Posterior vena cava (tissue), 2 donors: ENCODE data around the gene SLC35E3. TPM values are rescaled to one million over a fixed set of nuclear protein-coding genes. Genes with fewer than 3 reads are reported as not detected.
"Not testable (repeated sequence)": the region's sequence is repeated elsewhere in the genome, so short reads cannot be mapped to it uniquely, and the experiment has no call there.

ENCODE experiments used
- DNase-seq: peaks from one replicate; pipeline ENCODE4 v3.0.0-alpha.2; 2020; ENCODE audit warnings: low spot score
- intact Hi-C, 2 donors: fragments of 100-400 bp; cut with DNase I; formaldehyde crosslinking; loops; one replicate each; pipeline versions ENCODE4 v1.14.1 to v1.14.2; 2022 to 2023
- total RNA-seq, 2 donors: library from RNA; stranded (reverse); fragmentation: NEBNext Ultra II Directional; extraction: Animal tissue kit (Norgen Biotek cat#: 25700); gene quantifications; one replicate each; pipeline ENCODE4 v1.2.1, GENCODE V29; 2021
- donor health status: DM: yes; HTN: yes; CAD: no.
- donor health status: DM: yes; HTN: yes; CAD: no.

The SLC35E3 gene
- total RNA-seq, 2 donors from 2014 or later, result 8.8 to 11.8 TPM

DNA sequence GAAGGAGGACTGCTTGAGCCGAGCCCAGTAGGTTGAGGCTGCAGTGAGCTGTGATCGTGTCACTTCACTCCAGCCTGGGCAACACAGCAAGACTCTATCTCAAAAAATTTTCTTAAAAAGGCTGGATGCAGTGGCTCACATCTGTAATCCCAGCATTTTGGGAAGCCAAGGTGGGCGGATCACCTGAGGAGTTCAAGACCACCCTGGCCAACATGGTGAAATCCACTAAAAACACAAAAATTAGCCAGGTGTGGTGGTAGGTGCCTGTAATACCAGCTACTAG is 44.9 kb downstream of the SLC35E3 start:
- no peak for DNase-seq
- intact Hi-C loops, result no loop called here

DNA sequence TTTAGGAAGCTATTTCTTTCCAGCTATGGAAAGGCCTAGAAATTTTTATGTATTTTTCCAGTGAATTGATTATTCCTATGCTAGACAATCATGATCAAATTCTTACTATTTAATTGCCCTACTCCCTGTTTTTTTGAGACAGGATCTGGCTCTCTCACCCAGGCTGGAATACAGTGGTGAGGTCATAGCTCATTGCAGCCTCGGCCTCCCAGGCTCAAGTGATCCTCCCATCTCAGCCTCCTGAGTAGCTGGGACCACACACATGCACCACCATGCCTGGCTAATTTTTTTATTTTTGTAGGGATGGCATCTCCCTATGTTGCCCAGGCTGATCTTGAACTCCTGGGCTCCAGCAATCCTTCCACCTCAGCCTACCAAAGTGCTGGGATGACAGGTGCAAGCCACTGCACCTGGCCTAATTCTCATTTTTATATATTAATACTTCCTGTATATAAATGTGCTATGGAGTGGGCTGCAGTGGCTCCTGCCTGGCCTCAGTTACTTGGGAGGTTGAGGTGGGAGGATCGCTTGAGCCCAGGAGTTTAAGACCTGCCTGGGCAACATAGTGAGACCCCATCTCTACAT is 46.0 kb downstream of the SLC35E3 start:
- intact Hi-C loops, result no loop called here
- DNase-seq, result no peak

DNA sequence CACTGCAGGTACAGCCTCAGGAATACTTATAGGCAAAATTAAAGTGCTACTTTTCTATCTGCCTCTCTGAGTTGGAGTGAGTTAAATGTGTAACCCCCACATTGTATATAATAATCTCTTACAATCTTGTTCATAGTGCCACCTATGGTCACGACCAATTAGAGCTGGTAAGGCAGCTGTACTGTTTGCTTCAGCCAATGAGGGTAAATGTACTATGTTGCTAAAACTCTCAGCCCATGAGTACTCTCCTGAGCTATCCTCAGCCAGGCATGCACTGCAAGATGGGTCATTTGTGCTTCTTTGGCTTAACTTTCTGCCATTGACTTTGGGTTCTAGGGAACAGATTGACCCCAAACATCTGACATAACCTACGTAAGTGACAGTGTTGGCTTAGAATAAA is 47.0 kb downstream of the SLC35E3 start:
- DNase-seq, result no peak
- intact Hi-C loops, result no loop called here

DNA sequence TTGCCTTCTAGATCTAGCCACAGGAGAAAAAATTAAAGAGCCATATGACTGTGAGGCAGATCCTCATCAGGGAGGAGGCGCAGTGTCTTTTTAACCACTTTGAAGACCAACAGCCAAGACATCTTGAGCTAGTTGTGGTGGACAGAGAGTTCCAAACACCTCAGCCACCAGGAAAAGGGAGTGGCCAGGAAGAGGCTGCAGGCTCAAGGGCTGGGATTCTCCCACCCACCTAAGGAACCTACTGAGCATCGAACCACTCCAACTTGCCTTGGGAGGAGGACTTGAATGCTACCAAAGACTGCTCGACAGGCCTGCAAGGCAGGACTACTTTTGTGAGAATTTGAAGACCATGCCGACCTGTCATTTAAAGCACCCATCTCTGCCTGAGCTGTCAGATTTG is 47.5 kb downstream of the SLC35E3 start:
- DNase-seq, result no peak

DNA sequence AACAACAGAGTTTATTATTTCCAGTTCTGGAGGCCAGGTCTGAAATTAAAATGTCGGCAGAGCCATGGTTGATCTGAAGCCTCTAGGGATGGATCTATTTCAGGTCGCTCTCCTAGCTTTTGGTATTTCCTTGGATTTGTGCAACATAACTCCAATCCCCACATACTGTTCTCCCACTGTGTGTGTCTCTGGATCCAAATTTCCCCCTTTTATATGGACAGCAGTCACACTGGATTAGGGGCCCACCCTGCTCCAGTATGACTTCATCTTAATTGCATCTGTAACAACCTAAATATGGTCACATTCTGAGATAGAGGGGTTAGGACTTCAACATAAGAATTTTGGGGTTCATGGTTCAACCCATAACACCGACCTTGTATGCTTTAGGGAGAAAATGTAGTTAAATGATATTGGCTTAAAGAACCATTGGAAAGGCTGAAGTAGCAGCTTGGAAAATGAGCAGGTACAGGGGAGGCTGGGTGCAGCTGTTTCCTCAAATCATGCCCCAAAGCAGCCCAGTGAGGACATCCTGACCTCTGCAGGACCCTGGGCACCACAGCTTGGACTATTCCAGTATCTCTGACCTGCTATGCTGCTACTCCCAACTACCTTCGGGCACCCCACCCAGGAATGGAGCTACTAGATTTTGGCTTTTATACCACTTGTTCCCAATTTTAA is 48.1 kb downstream of the SLC35E3 start:
- no peak for DNase-seq

More for the DNA sequence above, 47.5 kb downstream of the SLC35E3 start:
- intact Hi-C loops, result no loop called here

DNA sequence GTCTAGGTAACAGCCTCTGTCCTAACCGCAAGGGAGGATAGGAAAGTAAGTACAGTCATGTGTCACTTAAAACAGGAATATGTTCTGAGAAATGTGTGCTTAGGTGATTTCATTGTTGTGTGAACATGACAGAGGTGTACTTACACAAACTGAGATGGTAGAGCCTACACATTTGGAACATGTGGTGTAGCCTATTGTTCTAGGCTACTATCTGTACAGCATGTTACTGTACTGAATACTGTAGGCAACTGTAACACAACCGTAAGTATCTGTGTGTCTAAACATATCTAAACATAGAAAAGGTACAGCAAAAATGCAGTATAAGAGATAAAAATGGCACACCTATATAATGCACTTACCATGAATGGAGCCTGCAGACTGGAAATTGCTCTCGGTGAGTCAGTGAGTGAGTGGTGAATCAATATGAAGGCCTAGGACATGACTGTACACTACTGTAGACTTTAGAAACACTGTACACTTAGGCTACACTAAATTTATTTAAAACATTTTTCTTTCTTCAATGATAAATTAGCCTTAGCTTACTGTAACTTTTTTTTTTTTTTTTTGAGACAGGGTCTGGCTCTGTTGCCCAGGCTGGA is 48.8 kb downstream of the SLC35E3 start:
- intact Hi-C loops, result no loop called here
- no peak for DNase-seq

More for the DNA sequence above, 48.1 kb downstream of the SLC35E3 start:
- intact Hi-C loops, result no loop called here

DNA sequence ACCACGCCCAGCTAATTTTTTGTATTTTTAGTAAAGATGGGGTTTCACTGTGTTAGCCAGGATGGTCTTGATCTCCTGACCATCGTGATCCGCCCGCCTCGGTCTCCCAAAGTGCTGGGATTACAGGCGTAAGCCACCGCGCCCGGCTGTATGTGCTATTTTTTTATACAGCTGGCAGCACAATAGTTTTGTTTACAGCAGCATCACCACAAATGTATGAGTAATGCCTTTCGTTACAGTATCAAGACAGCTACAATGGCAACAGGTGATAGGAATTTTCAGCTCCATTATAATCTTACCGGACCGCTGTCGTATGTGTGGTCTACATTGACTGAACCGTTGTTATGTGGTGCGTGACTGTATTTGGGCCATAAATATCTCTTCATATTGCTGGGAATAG is 50.4 kb downstream of the SLC35E3 start:
- intact Hi-C loops, result no loop called here
- no peak for DNase-seq

DNA sequence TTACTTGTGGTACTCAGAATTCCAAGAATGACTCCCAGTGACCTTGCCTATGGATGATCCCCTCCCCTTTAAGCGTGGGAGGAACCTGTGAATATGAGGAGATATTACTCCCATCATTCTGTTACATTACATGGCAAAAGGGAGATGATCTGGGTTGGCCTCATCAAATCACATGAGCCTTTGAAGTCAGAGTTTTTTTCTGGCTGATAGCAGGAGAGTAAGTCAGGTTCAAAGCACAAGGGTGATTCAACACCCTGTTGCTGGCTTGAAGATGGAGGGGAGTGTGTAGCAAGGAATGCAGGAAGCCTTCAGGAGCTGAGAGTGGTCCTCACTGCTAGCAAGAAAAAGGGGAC is 52.9 kb downstream of the SLC35E3 start:
- intact Hi-C loops, result no loop called here

DNA sequence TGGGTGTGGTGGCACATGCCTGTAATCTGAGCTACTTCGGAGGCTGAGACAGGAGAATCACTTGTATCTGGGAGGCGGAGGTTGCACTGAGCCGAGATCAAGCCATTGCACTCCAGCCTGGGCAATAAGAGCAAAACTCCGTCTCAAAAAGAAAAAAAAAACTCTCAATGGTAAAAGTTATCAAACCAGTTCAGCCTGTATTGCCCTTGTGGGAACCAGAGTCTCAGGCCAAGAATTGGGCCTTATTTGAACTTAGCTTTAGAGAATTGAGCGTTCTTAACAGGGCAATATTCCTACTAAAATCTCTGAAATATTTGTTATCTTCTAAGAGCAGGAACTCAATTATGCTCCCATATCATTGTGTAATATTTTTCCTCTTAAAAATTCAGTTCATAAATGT is 54.3 kb downstream of the SLC35E3 start:
- DNase-seq, result no peak
- intact Hi-C loops, result no loop called here

More for the DNA sequence above, 52.9 kb downstream of the SLC35E3 start:
- DNase-seq, result no peak

DNA sequence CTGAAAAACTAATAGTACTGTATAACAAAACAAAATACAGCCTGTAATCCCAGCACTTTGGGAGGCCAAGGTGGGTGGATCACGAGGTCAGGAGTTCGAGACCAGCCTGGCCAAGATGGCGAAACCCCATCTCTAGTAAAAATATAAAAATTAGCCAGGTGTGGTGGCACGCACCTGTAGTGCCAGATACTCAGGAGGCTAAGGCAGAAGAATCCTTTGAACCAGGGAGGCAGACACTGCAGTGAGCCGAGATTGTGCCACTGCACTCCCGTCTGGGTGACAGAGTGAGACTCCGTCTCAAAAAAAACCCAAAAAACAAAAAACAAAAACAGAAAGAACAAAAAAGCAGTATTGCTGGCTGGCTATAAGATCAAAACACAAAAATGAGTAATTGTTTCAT is 55.1 kb downstream of the SLC35E3 start:
- intact Hi-C loops, DNase-seq: not testable (repeated sequence)

DNA sequence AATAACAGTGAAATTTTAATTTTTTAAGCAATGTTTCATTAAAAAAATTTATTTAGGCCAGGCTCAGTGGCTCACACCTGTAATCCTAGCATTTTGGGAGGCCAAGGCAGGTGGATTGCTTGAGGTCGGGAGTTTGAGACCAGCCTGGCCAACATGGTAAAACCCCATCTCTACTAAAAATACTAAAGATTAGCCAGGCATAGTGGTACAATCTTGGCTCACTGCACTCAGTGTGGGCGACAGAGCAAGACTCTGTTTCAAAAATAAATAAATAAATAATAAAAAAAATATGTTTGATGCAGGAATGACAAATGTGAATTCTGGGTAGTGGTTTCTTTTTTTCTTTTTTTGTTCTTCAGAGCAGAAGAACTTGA is 56.4 kb downstream of the SLC35E3 start:
- intact Hi-C loops, DNase-seq: not testable (repeated sequence)

DNA sequence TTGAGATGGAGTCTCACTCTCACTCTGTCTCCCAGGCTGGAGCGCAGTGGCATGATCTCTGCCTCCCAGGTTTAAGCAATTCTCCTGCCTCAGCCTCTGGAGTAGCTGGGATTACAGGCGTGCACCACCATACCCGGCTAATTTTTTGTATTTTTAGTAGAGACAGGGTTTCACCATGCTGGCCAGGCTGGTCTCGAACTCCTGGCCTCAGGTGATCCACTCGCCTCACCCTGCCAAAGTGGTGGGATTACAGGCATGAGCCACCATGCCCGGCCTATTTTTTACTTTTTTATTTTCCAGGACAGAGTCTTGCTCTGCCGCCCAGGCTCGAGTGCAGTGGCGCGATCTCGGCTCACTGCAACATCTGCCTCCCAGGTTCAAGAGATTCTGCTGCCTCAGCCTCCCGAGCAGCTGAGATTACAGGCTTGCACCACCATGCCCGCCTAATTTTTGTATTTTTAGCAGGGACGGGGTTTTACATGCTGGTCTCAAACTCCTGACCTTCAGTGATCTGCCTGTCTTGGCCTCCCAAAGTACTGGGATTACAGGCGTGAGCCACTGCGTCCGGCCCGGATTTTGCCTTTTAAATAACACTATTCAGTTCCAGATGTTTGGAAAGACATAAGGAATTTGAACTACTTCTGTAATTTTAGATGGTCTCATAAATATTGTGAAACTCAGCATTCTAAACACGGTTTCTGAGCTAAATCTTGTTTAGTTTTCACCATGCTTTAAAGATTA is 57.1 kb downstream of the SLC35E3 start:
- intact Hi-C loops, DNase-seq: not testable (repeated sequence)

DNA sequence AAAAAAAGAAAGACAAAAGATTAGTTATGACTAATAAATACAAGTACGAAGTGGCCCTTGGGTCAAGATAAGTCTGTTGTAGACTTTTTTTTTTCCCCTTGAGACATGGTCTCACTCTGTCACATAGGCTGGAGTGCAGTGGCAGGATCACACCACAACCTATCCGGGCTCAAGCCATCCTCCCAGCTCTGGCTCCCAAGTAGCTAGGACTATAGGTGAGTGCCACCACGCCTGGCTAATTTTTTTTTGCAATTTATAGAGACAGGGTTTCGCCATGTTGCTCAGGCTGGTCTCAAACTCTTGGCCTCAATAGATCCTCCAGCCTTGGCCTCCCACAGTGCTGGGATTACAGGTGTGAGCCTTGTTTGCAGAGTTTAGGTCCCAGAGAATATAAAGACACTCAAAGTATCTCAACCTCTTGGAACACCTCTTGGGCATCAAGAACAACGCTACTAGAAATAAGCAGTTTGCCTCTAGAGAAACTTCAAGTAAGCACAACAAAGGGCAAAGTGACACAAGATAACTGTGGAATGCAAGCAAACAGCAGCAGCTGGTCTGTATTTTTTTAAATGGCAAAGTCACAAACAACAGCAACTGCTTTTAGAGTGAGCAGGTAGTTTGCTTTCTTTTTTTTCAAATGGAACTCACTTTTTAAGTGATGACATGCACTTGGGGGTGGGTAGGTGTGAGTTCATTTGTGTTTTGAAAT is 58.1 kb downstream of the SLC35E3 start:
- intact Hi-C loops, result no loop called here
- DNase-seq, result no peak

DNA sequence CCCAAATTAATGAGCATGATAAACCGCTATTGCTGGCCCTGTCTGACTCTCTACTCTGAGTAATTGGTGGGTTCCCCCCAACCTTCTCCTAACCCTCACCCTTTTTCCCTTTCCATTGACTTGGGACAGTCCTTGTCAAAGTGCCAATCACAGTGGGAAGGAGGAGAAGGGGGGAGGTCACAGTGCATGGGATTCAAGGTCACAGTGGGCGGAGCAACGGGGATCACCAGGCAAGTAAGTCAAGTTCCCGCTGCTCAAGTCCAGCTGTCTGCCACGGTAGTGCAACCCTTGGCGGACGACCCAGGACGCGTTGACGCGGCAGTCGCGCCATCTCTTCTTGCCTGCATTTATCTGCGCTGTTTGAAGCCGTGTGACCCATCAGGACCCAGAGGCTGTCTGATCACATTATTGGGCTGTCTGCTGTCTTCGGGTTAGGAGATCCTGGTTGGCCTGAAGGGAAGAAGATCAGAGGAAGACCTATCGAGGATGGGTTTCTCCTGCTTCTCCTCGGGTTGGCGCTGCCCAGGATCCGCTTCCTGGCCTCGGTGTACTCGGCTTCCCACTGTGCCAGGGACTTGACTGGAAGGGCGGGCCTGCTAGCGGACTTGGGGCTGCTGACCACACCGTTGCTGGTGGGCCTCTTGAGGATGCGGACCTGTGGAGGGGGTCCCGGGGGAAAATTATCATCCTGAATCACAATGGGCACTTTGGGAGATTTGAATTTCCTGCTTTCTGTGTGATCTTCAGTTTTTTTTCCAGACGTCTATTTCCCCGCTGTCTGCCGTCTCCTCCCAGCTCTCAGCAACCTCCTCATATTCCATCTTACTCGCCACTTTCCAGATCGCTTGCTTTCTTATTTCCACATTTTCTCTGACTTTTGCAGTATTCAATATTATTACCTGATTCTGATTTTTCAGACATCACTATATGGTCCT is 58.9 kb downstream of the SLC35E3 start:
- no peak for DNase-seq
- intact Hi-C loops, result loop anchor here in 1 of 2 donors (5.0 kb wide), 1 partner anchor 58 kb away; the partner anchor contains the start of gene SLC35E3

DNA sequence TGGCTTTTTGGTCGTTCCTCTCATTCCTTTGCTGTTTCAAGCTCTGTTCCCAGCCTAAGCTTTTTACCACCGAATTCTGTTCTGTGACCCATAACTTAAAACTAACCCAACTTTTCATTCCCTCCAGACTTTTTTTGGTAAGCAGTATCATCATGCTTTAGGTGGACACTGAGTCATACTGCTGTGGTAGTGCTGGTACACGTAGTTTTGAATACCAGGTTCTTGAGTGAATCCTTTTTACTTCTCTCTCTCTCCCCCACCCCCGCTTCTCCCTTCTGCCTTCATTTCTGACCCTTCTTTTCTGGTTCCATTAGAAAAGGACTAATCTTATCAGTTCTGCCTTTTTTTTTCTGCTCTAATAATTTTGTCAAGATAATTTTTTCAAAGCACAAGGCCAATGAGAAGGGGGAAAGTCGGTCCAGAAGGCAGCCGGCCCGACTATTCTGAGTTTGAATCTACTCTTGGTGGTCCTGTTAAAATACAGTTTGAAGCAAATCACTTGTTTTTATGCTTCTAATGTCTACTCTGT is 59.7 kb downstream of the SLC35E3 start:
- DNase-seq, result no peak
- intact Hi-C loops, result loop anchor here in 1 of 2 donors (5.0 kb wide), 1 partner anchor 58 kb away; the partner anchor contains the start of gene SLC35E3

DNA sequence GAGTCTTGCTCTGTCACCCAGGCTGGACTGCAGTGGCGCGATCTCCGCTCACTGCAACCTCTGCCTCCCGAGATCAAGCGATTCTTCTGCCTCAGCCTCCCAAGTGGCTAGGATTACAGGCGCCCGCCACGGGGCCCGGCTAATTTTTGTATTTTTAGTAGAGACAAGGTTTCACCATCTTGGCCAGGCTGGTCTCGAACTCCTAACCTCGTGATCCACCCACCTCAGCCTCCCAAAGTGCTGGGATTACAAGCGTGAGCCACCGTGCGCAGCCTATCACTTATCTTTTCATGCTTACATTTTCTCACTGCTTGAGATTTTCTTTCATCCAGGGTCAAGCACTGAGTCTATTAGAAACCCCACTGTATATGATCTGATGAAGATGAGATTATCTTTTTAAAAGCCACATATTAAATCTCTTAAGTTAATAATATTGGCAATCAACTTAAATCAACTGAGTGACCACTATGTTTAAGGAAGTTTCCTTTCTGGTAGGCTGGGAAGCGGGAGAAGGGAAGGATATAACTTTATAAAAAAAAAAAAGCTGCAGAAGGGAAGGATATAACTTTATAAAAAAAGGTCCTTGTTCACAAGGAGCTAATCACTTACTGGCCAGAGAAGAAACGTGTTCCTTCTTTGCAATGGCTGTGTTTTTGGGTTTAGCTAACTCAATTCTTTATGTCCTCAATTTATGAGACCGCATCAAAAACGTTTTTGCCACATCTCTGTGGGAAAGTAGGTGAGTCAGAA is 60.7 kb downstream of the SLC35E3 start:
- intact Hi-C loops, result loop anchor here in 1 of 2 donors (5.0 kb wide), 1 partner anchor 59 kb away; the partner anchor contains the start of gene SLC35E3

DNA sequence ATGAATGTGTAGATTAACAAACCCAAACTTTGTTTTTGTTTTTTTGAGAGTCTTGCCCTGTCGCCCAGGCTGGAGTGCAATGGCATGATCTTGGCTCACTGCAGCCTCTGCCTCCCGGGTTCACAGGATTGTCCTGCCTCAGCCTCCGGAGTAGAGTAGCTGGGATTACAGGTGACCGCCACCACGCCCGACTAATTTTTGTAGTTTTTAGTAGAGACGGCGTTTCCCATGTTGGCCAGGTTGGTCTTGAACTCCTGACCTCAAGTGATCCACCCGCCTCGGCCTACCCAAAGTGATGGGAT is 61.2 kb downstream of the SLC35E3 start:
- intact Hi-C loops, result loop anchor here in 1 of 2 donors (5.0 kb wide), 1 partner anchor 60 kb away; the partner anchor contains the start of gene SLC35E3

More for the DNA sequence above, 60.7 kb downstream of the SLC35E3 start:
- DNase-seq, result no peak

More for the DNA sequence above, 61.2 kb downstream of the SLC35E3 start:
- DNase-seq, result not testable (repeated sequence)
